K562 (cell line): ENCODE data around the gene SPCS3.

Experiments used
- BACH1 ChIP-seq: fragments of 200-800 bp; sonication (Bioruptor generic); IDR thresholded peaks from 2 replicates; pipeline ENCODE4 v1.6.1; 2016; ENCODE audit warnings: missing genetic modification characterization, missing compliant biosample characterization
- CEBPZ ChIP-seq: fragments of 150-350 bp; IDR thresholded peaks from 2 replicates; pipeline ENCODE4 v1.6.1; 2014; ENCODE audit warnings: low read depth, mild to moderate bottlenecking, low read length, borderline replicate concordance
- CTCF ChIP-seq, 3 experiments: IDR thresholded peaks in 2 of 3; conservative IDR thresholded peaks in 1 of 3; 2 replicates each; pipeline ENCODE4 v1.5.1; 2011 to 2012; ENCODE audit warnings: low read length in 3 of 3, mild to moderate bottlenecking in 3 of 3, control low read depth in 2 of 3, improper control_type of control experiment in 1 of 3, inconsistent platforms in 1 of 3, low read depth in 1 of 3, mixed read lengths in 1 of 3, moderate library complexity in 1 of 3; ENCODE audit not compliant: insufficient read depth in 2 of 3
- PHB2 ChIP-seq: fragments of 450-650 bp; IDR thresholded peaks from 2 replicates; pipeline ENCODE4 v1.6.1; 2017; ENCODE audit warnings: low read depth
- POLR2AphosphoS5 ChIP-seq: IDR thresholded peaks from 2 replicates; pipeline ENCODE4 v1.6.1; 2011; ENCODE audit warnings: mild to moderate bottlenecking, low read depth, low read length, moderate library complexity; ENCODE audit not compliant: control insufficient read depth, insufficient read depth
- TSHZ1 ChIP-seq: fragments of 250-450 bp; sonication (Bioruptor Pico); IDR thresholded peaks from 2 replicates; pipeline ENCODE4 v1.4.0; 2020; ENCODE audit warnings: mild to moderate bottlenecking, moderate library complexity
- ZNF609 ChIP-seq: sonication (generic); formaldehyde crosslinking; IDR thresholded peaks from 2 replicates; pipeline ENCODE4 v1.8.1; 2023; ENCODE audit warnings: missing genetic modification reagents, mild to moderate bottlenecking, borderline replicate concordance
- ZNF780A ChIP-seq: fragments of 250-450 bp; sonication (Bioruptor Pico); IDR thresholded peaks from 2 replicates; pipeline ENCODE4 v1.5.0; 2021; ENCODE audit warnings: mild to moderate bottlenecking

- TF ChIP-seq BACH1 (tag) (no peak), CEBPZ (no peak), ZNF780A (CRISPR knock-in tag) (no peak), PHB2 (no peak), TSHZ1 (no peak), CTCF (IDR thresholded peaks at IDR 0.05 in 2 of 3, conservative IDR thresholded peaks at IDR 0.05 in 1 of 3; ENCODE audit: insufficient read depth in 2 of 3, low read depth in 1 of 3, low read length in 3 of 3) (no peak), POLR2AphosphoS5 (no peak), ZNF609 (CRISPR knock-in tag) (no peak)
Observed at GRCh38 chr4:176276710-176277109, 43.1 kb upstream of the SPCS3 start.
